HepG2 (cell line): ENCODE data around the gene PRPSAP1. TPM values are rescaled to one million over a fixed set of nuclear protein-coding genes. Genes with fewer than 3 reads are reported as not detected.

Experiments used
- ATAC-seq: fragments of 200-7000 bp; cut with Tn5 transposase; 3 replicates; pipeline ENCODE4 v1.9.1; 2020; ENCODE audit warnings: mild to moderate bottlenecking, moderate library complexity
- BruUV-seq: library from RNA; stranded (reverse); fragments of 400-500 nt; replicated peaks from 2 replicates; lab custom pipeline; 2021; lab: Mats Ljungman, UMichigan
- CTCF ChIA-PET: fragments of 300-600 bp; formaldehyde crosslinking; extraction: SDS; loops from one replicate; lab custom pipeline; 2021; ENCODE audit warnings: low total read pairs, inconsistent platforms, low intra/inter-chr PET ratio; lab: Yijun Ruan, JAX
- POLR2A ChIA-PET: fragments of 350-600 bp; sonication (Branson Sonifier 250); formaldehyde crosslinking; loops from one replicate; lab custom pipeline; 2020; ENCODE audit warnings: antibody characterized with exemption, inconsistent platforms; lab: Yijun Ruan, JAX
- DNase-seq: peaks from one replicate; pipeline ENCODE4 v3.0.0-alpha.2; 2015; ENCODE audit warnings: low spot score
- FAIRE-seq: peaks from 3 replicates; lab custom pipeline; 2011; peaks lifted over from hg19 to GRCh38; lab: Jason Lieb, UNC
- H2AFZ ChIP-seq: one replicate; pipeline ENCODE4 v1.6.1; 2011; ENCODE audit warnings: low read length, inconsistent platforms
- H3K27ac ChIP-seq: fragments of 300-600 bp; 3 replicates; pipeline ENCODE4 v1.8.0; 2011; ENCODE audit warnings: mixed run types, mild to moderate bottlenecking, mixed read lengths, low read length, inconsistent platforms; ENCODE audit not compliant: insufficient read depth; ENCODE audit errors: extremely low read length
- H3K27me3 ChIP-seq, 2 experiments: fragments of 200-600 bp in 1 of 2; 2 replicates in 1 of 2; 3 replicates in 1 of 2; pipeline versions ENCODE4 v1.6.0 to v1.8.0; 2011; ENCODE audit warnings: low read length in 2 of 2, mild to moderate bottlenecking in 2 of 2, moderate library complexity in 2 of 2, inconsistent platforms in 1 of 2; ENCODE audit not compliant: insufficient read depth in 2 of 2, control insufficient read depth in 1 of 2
- H3K36me3 ChIP-seq, 2 experiments: fragments of 200-600 bp in 1 of 2; replicated peaks in 1 of 2; 2 replicates in 1 of 2; 3 replicates in 1 of 2; pipeline versions ENCODE4 v1.5.1 to v1.8.0; 2011; ENCODE audit warnings: low read length in 2 of 2, inconsistent platforms in 1 of 2; ENCODE audit not compliant: insufficient read depth in 2 of 2, control insufficient read depth in 1 of 2
- H3K4me1 ChIP-seq: 2 replicates; pipeline ENCODE4 v1.5.1; 2012; ENCODE audit warnings: low read length, inconsistent platforms; ENCODE audit not compliant: insufficient read depth
- H3K4me2 ChIP-seq: 2 replicates; pipeline ENCODE4 v1.6.0; 2011; ENCODE audit warnings: low read depth, low read length, inconsistent platforms
- H3K4me3 ChIP-seq, 3 experiments: fragments of 200-600 bp in 1 of 3; sonication (generic), shearing (Covaris generic) in 1 of 3; replicated peaks in 1 of 3; 2 replicates each; pipeline ENCODE4 v1.5.1; 2011 to 2016; ENCODE audit warnings: low read length in 3 of 3, inconsistent platforms in 2 of 3, low read depth in 2 of 3, mild to moderate bottlenecking in 2 of 3, control low read depth in 1 of 3, mixed read lengths in 1 of 3; ENCODE audit not compliant: insufficient read depth in 1 of 3
- H3K79me2 ChIP-seq: one replicate; pipeline ENCODE4 v1.6.1; 2011; ENCODE audit warnings: low read length, inconsistent platforms; ENCODE audit not compliant: insufficient read depth
- H3K9ac ChIP-seq: 2 replicates; pipeline ENCODE4 v1.6.0; 2011; ENCODE audit warnings: mild to moderate bottlenecking, low read depth, low read length, inconsistent platforms; ENCODE audit not compliant: insufficient read depth
- H3K9me3 ChIP-seq: 2 replicates; pipeline ENCODE4 v1.5.1; 2012; ENCODE audit warnings: mild to moderate bottlenecking, low read length
- H4K20me1 ChIP-seq: 2 replicates; pipeline ENCODE4 v1.6.0; 2011; ENCODE audit warnings: inconsistent platforms, mild to moderate bottlenecking, low read length, moderate library complexity; ENCODE audit not compliant: insufficient read depth
- ELF1 ChIP-seq: sonication (generic); formaldehyde crosslinking; IDR thresholded peaks from 2 replicates; pipeline ENCODE4 v1.4.0; 2020; ENCODE audit warnings: missing genetic modification reagents
- FOXA3 ChIP-seq: IDR thresholded peaks from 2 replicates; pipeline ENCODE4 v1.6.1; 2016; ENCODE audit warnings: missing genetic modification reagents, missing compliant biosample characterization
- JUN ChIP-seq: sonication (generic); formaldehyde crosslinking; IDR thresholded peaks from 2 replicates; pipeline ENCODE4 v1.4.0; 2020; ENCODE audit warnings: mild to moderate bottlenecking, missing genetic modification reagents
- KIAA2018 ChIP-seq: sonication (generic); formaldehyde crosslinking; IDR thresholded peaks from 2 replicates; pipeline ENCODE4 v1.5.0; 2020; ENCODE audit warnings: mild to moderate bottlenecking, missing genetic modification reagents, borderline replicate concordance
- SMC3 ChIP-seq: IDR thresholded peaks from 2 replicates; pipeline ENCODE4 v1.6.1; 2011; ENCODE audit warnings: low read length, improper control_type of control experiment
- THAP8 ChIP-seq: sonication (generic); formaldehyde crosslinking; IDR thresholded peaks from 2 replicates; pipeline ENCODE4 v1.5.1; 2020; ENCODE audit warnings: missing genetic modification reagents, mild to moderate bottlenecking, borderline replicate concordance
- ZBTB37 ChIP-seq: sonication (generic); formaldehyde crosslinking; IDR thresholded peaks from 2 replicates; pipeline ENCODE4 v1.4.0; 2020; ENCODE audit warnings: mild to moderate bottlenecking, missing genetic modification reagents
- ZBTB7B ChIP-seq: sonication (generic); formaldehyde crosslinking; IDR thresholded peaks from 2 replicates; pipeline ENCODE4 v1.4.0; 2020; ENCODE audit warnings: missing genetic modification reagents
- ZC3H13 ChIP-seq: sonication (generic); formaldehyde crosslinking; IDR thresholded peaks from 2 replicates; pipeline ENCODE4 v1.8.1; 2023; ENCODE audit warnings: mild to moderate bottlenecking, missing genetic modification reagents, moderate library complexity
- ZGPAT ChIP-seq: IDR thresholded peaks from 2 replicates; pipeline ENCODE4 v1.6.1; 2016; ENCODE audit warnings: mild to moderate bottlenecking
- ZNF24 ChIP-seq: fragments of 450-650 bp; IDR thresholded peaks from 2 replicates; pipeline ENCODE4 v1.6.1; 2017; ENCODE audit warnings: antibody characterized with exemption, mild to moderate bottlenecking
- ZNF460 ChIP-seq: sonication (generic); formaldehyde crosslinking; IDR thresholded peaks from 2 replicates; pipeline ENCODE4 v1.5.1; 2020; ENCODE audit warnings: missing genetic modification reagents, mild to moderate bottlenecking, borderline replicate concordance
- WGBS: methylation state at CpG from one replicate; pipeline ENCODE4 v1.1.6; 2017; ENCODE audit warnings: low lambda C conversion rate; 5-methylcytosine and 5-hydroxymethylcytosine counted together
- in situ Hi-C: cut with HindIII; loops from 2 replicates; pipeline ENCODE4 v1.10.0; 2017; ENCODE audit warnings: low pct_unique_long_range_greater_than_20kb; ENCODE audit not compliant: extremely low pct_ligation_motif_present
- intact Hi-C: fragments of 100-400 bp; cut with micrococcal nuclease; formaldehyde crosslinking; loops from one replicate; pipeline ENCODE4 v1.10.0; 2022; ENCODE audit not compliant: unreplicated experiment
- polyA plus RNA-seq, 8 experiments: library from polyadenylated mRNA; depleted of rRNA in 3 of 8; stranded (reverse) in 7 of 8; unstranded in 1 of 8; fragments of >200 nt; fragmentation: Illumina TruSeq in 4 of 8; extraction: Trizol in 4 of 8; gene quantifications; 2 replicates each; pipeline versions ENCODE4 v1.2.1 to v1.2.3, GENCODE V29; 2011 to 2016; ENCODE audit warnings: low read depth in 4 of 8, missing spikeins in 1 of 8, mixed read lengths in 1 of 8; ENCODE audit not compliant: insufficient read depth in 1 of 8
- total RNA-seq, 5 experiments: library from RNA; depleted of rRNA; stranded (reverse); fragments of >200 nt; fragmentation: Illumina TruSeq; extraction: Trizol; gene quantifications; 2 replicates each; pipeline ENCODE4 v1.2.3, GENCODE V29; 2016; ENCODE audit warnings: low read depth in 1 of 5

The PRPSAP1 gene
- total and polyA plus RNA-seq, 2 of the 13 experiments (the other 11 are each of a cell fraction or from before 2014, with no cell fraction given) = 91.1 to 314 TPM

GRCh38 chr17:76356803-76357456 is 3.2 kb upstream of the PRPSAP1 start:
- intact Hi-C loops = no loop called here
- H3K36me3 ChIP-seq = no peaks in the 10 kb centered on the region
- BruUV-seq = no TSS peak
- H4K20me1 ChIP-seq = no peaks in the 10 kb centered on the region
- DNase-seq = peak; percentile 83
- H3K27ac ChIP-seq = peak overlapping the region; percentile 80
- CTCF ChIA-PET = no interaction called here
- POLR2A ChIA-PET = interaction anchor here (1.0 to 24.7 kb wide), 7 partner anchors 10 to 49 kb away, joined by 3 to 1379 read pairs (median 6); partner anchors contain the start of genes QRICH2 and SPHK1
- H3K9me3 ChIP-seq = no peaks in the 10 kb centered on the region
- H2AFZ ChIP-seq = peak overlapping the region; percentile 15
- no peaks in the 10 kb centered on the region; a peak in 1 of 5 replicates for H3K27me3 ChIP-seq
- peak overlapping the region; percentile 62 for H3K9ac ChIP-seq
- in situ Hi-C loops = no loop called here
- no peak for FAIRE-seq
- peaks cover 15% of the 10 kb centered on the region for H3K79me2 ChIP-seq
- 13% methylated on average over 12 of the region's 12 CpGs for WGBS
- ATAC-seq = peak; percentile 59
- peaks cover 68% of the 10 kb centered on the region for H3K4me1 ChIP-seq
- peak overlapping the region; percentile 81 for H3K4me2 ChIP-seq
- H3K4me3 ChIP-seq = peak overlapping the region; percentile 21 to 57 (median 35)
- no peak for TF ChIP-seq KIAA2018 (CRISPR knock-in tag)
- TF ChIP-seq FOXA3 (CRISPR knock-in tag) = peak; percentile 76
- no peak for TF ChIP-seq ZNF460 (CRISPR knock-in tag)
- TF ChIP-seq ZNF24 = peak; percentile 55; the same call in 1 of the 2 replicates
- TF ChIP-seq ZBTB37 = no peak
- TF ChIP-seq ELF1 (CRISPR knock-in tag) = peak; percentile 60; the same call in 1 of the 2 replicates
- TF ChIP-seq ZGPAT = 0 out of 2 replicates have a peak, but pooled peaks have one; percentile 2
- TF ChIP-seq ZBTB7B (CRISPR knock-in tag) = no peak
- TF ChIP-seq ZC3H13 = no peak
- no peak for TF ChIP-seq SMC3
- TF ChIP-seq JUN = 0 out of 2 replicates have a peak, but pooled peaks have one; percentile 27
- no peak for TF ChIP-seq THAP8 (CRISPR knock-in tag)
